ENCODE data around the gene HOXB3.

DNA sequence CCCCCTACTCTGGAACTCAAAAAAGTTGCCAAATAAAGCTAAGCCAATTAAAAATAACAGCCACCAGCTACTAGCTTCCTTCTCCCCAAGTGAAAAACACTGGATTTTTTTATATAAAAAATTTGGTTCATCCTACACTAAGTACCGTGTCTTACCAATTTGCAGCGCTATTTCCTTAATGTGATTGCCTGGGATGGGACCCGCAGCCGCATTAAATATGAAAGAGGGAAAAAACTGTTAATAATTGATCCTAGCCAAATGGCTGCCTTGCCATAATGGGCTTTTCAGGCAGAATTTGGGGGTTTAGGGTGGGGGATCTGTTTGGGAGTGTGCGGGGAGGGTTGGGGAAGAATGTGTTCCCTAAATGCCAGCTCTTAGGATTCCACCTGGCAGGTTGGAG is 34.1 kb upstream of the HOXB3 start:
- TF ChIP-seq, protein P1, sequence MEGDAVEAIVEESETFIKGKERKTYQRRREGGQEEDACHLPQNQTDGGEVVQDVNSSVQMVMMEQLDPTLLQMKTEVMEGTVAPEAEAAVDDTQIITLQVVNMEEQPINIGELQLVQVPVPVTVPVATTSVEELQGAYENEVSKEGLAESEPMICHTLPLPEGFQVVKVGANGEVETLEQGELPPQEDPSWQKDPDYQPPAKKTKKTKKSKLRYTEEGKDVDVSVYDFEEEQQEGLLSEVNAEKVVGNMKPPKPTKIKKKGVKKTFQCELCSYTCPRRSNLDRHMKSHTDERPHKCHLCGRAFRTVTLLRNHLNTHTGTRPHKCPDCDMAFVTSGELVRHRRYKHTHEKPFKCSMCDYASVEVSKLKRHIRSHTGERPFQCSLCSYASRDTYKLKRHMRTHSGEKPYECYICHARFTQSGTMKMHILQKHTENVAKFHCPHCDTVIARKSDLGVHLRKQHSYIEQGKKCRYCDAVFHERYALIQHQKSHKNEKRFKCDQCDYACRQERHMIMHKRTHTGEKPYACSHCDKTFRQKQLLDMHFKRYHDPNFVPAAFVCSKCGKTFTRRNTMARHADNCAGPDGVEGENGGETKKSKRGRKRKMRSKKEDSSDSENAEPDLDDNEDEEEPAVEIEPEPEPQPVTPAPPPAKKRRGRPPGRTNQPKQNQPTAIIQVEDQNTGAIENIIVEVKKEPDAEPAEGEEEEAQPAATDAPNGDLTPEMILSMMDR (IDR thresholded peaks at IDR 0.05), result no peak
- TF ChIP-seq RAD21 (IDR thresholded peaks at IDR 0.05; ENCODE audit: low read length), result no peak
- TF ChIP-seq ELF1 (IDR thresholded peaks at IDR 0.05), result no peak
- no peak for TF ChIP-seq JUND (IDR thresholded peaks at IDR 0.05)
